ENCODE measurements around the gene BUD23.

DNA sequence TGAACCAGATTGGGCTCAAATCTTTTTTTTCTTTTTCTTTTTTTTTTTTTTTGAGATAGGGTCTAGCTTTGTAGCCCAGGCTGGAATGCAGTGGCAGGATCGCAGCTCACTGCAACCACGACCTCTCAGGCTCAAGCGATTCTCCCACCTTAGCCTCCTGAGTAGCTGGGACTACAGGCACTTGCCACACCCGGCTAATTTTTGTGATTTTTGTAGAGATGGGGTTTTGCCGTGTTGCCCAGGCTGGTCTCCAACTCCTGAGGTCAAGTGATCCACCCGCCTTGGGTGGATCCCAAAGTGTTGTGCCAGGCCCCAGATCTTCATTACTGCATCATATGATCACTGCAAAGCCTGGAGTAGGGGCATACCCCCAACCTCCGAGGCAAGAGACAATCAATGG, 2.9 kb upstream of the BUD23 start:
- no peak for TF ChIP-seq EZH2 (IDR thresholded peaks at IDR 0.05; ENCODE audit: borderline replicate concordance, low read length)
- no peak for TF ChIP-seq CTCF (conservative IDR thresholded peaks at IDR 0.05 in 1 of 2, IDR thresholded peaks at IDR 0.05 in 1 of 2; ENCODE audit: extremely low read depth in 1 of 2, insufficient read depth in 1 of 2, low read depth in 1 of 2, low read length in 2 of 2)
